ENCODE measurements around the gene UBE2L3. TPM values are rescaled to one million over a fixed set of nuclear protein-coding genes. Genes with fewer than 3 reads are reported as not detected.
A peak's percentile ranks its signal among the peaks of the same experiment; 100 is the strongest.

Gene UBE2L3
- total and polyA plus RNA-seq, 2 of the 13 experiments (the other 11 are each of a cell fraction or from before 2014, with no cell fraction given), result 30.2 to 58.1 TPM

DNA sequence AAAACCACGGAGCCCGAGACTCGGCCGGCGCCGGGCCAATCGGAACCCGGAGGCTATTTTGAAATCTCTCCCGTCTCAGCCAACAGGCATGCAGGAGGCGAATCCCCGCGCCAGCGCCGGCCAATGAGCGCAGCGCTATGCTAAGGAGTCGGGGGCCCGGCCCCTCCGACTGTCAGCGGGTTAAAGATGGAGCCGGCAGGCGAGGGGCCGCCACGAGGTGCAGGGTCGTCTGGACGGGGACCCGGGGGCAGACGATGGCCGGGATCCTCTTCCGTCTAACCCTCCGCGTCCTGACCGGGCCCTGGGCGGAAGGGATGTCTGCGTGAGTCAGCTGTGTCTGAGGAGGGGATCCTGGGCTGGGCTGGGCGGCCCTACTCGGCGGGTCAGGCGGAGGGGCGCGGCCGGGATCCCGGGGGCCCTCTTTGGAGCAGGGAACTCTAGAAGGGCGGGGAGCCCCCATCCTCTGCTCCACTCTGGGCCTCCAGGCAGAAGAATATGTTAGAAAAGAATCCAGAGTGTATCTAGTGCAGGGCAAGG is 84.6 kb downstream of the UBE2L3 start (continued):
- TF ChIP-seq, protein P1, sequence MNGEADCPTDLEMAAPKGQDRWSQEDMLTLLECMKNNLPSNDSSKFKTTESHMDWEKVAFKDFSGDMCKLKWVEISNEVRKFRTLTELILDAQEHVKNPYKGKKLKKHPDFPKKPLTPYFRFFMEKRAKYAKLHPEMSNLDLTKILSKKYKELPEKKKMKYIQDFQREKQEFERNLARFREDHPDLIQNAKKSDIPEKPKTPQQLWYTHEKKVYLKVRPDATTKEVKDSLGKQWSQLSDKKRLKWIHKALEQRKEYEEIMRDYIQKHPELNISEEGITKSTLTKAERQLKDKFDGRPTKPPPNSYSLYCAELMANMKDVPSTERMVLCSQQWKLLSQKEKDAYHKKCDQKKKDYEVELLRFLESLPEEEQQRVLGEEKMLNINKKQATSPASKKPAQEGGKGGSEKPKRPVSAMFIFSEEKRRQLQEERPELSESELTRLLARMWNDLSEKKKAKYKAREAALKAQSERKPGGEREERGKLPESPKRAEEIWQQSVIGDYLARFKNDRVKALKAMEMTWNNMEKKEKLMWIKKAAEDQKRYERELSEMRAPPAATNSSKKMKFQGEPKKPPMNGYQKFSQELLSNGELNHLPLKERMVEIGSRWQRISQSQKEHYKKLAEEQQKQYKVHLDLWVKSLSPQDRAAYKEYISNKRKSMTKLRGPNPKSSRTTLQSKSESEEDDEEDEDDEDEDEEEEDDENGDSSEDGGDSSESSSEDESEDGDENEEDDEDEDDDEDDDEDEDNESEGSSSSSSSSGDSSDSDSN (CRISPR knock-in tag; IDR thresholded peaks at IDR 0.05), result peak; percentile 24; the same call in 1 of the 2 replicates
- TF ChIP-seq MXI1 (IDR thresholded peaks at IDR 0.05; ENCODE audit: borderline replicate concordance, low read depth, low read length) (peak; percentile 69; the same call in 1 of the 3 replicates), ZNF563 (CRISPR knock-in tag; IDR thresholded peaks at IDR 0.05) (peak; percentile 56; the same call in 1 of the 2 replicates), NFYC (CRISPR knock-in tag; IDR thresholded peaks at IDR 0.05) (peak; percentile 90), MYC (CRISPR knock-in tag; IDR thresholded peaks at IDR 0.05; ENCODE audit: borderline replicate concordance) (peak; percentile 86), ZNF562 (CRISPR knock-in tag; IDR thresholded peaks at IDR 0.05; ENCODE audit: borderline replicate concordance) (no peak), ZFP36L1 (CRISPR knock-in tag; IDR thresholded peaks at IDR 0.05) (peak; percentile 86), IRF2 (CRISPR knock-in tag; IDR thresholded peaks at IDR 0.05) (no peak), MED1 (CRISPR knock-in tag; IDR thresholded peaks at IDR 0.05) (0 out of 2 replicates have a peak, but pooled peaks have one; percentile 33), YY1 (IDR thresholded peaks at IDR 0.05; ENCODE audit: insufficient read depth, insufficient replicate concordance, low read depth, low read length) (peak; percentile 87), ZFY (CRISPR knock-in tag; IDR thresholded peaks at IDR 0.05) (peak; percentile 58), ZNF790 (CRISPR knock-in tag; IDR thresholded peaks at IDR 0.05; ENCODE audit: borderline replicate concordance) (no peak), AGO1 (IDR thresholded peaks at IDR 0.05; ENCODE audit: low read depth, low read length, poor library complexity, severe bottlenecking) (peak; percentile 85), PHF21A (CRISPR knock-in tag; IDR thresholded peaks at IDR 0.05) (peak; percentile 51; the same call in 1 of the 2 replicates), KDM1A (CRISPR knock-in tag; IDR thresholded peaks at IDR 0.05) (no peak), ZNF781 (CRISPR knock-in tag; IDR thresholded peaks at IDR 0.05; ENCODE audit: borderline replicate concordance, not compliant biosample characterization) (peak; percentile 16), SMYD3 (CRISPR knock-in tag; IDR thresholded peaks at IDR 0.05) (0 out of 2 replicates have a peak, but pooled peaks have one; percentile 47), HNRNPUL1 (IDR thresholded peaks at IDR 0.05; ENCODE audit: low read depth, low read length) (0 out of 2 replicates have a peak, but pooled peaks have one; percentile 53), HNRNPLL (IDR thresholded peaks at IDR 0.05; ENCODE audit: low read depth, low read length, poor library complexity, severe bottlenecking) (peak; percentile 48), FOXK1 (CRISPR knock-in tag; IDR thresholded peaks at IDR 0.05; ENCODE audit: borderline replicate concordance, low read depth) (0 out of 2 replicates have a peak, but pooled peaks have one; percentile 27)
- TF ChIP-seq, protein P2, sequence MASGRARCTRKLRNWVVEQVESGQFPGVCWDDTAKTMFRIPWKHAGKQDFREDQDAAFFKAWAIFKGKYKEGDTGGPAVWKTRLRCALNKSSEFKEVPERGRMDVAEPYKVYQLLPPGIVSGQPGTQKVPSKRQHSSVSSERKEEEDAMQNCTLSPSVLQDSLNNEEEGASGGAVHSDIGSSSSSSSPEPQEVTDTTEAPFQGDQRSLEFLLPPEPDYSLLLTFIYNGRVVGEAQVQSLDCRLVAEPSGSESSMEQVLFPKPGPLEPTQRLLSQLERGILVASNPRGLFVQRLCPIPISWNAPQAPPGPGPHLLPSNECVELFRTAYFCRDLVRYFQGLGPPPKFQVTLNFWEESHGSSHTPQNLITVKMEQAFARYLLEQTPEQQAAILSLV (CRISPR knock-in tag; IDR thresholded peaks at IDR 0.05; ENCODE audit: borderline replicate concordance), result 0 out of 2 replicates have a peak, but pooled peaks have one; percentile 74
- TF ChIP-seq, protein P3, sequence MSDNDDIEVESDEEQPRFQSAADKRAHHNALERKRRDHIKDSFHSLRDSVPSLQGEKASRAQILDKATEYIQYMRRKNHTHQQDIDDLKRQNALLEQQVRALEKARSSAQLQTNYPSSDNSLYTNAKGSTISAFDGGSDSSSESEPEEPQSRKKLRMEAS (IDR thresholded peaks at IDR 0.05), result peak; percentile 92
- TF ChIP-seq, protein P4, sequence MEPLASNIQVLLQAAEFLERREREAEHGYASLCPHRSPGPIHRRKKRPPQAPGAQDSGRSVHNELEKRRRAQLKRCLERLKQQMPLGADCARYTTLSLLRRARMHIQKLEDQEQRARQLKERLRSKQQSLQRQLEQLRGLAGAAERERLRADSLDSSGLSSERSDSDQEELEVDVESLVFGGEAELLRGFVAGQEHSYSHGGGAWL (CRISPR knock-in tag; IDR thresholded peaks at IDR 0.05), result peak; percentile 63; the same call in 1 of the 2 replicates
- TF ChIP-seq, protein P5, sequence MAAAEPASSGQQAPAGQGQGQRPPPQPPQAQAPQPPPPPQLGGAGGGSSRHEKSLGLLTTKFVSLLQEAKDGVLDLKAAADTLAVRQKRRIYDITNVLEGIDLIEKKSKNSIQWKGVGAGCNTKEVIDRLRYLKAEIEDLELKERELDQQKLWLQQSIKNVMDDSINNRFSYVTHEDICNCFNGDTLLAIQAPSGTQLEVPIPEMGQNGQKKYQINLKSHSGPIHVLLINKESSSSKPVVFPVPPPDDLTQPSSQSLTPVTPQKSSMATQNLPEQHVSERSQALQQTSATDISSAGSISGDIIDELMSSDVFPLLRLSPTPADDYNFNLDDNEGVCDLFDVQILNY (CRISPR knock-in tag; conservative IDR thresholded peaks at IDR 0.05), result peak; percentile 56; the same call in 1 of the 2 replicates
- TF ChIP-seq, protein P6, sequence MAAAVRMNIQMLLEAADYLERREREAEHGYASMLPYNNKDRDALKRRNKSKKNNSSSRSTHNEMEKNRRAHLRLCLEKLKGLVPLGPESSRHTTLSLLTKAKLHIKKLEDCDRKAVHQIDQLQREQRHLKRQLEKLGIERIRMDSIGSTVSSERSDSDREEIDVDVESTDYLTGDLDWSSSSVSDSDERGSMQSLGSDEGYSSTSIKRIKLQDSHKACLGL (CRISPR knock-in tag; IDR thresholded peaks at IDR 0.05), result peak; percentile 74; the same call in 1 of the 2 replicates
